Neural progenitor cell (in vitro differentiated cells): Measurements from ENCODE around the gene SLC2A6.

Source experiments
- EZH2 ChIP-seq: fragments of 200-600 bp; sonication (generic); IDR thresholded peaks from 2 replicates; pipeline ENCODE4 v1.6.1; 2017; ENCODE audit warnings: antibody characterized with exemption, mild to moderate bottlenecking, moderate library complexity
- TF ChIP-seq, protein P1 (sequence below): fragments of 200-600 bp; sonication (generic); IDR thresholded peaks from 2 replicates; pipeline ENCODE4 v1.5.1; 2017; ENCODE audit warnings: antibody characterized with exemption, mild to moderate bottlenecking

DNA sequence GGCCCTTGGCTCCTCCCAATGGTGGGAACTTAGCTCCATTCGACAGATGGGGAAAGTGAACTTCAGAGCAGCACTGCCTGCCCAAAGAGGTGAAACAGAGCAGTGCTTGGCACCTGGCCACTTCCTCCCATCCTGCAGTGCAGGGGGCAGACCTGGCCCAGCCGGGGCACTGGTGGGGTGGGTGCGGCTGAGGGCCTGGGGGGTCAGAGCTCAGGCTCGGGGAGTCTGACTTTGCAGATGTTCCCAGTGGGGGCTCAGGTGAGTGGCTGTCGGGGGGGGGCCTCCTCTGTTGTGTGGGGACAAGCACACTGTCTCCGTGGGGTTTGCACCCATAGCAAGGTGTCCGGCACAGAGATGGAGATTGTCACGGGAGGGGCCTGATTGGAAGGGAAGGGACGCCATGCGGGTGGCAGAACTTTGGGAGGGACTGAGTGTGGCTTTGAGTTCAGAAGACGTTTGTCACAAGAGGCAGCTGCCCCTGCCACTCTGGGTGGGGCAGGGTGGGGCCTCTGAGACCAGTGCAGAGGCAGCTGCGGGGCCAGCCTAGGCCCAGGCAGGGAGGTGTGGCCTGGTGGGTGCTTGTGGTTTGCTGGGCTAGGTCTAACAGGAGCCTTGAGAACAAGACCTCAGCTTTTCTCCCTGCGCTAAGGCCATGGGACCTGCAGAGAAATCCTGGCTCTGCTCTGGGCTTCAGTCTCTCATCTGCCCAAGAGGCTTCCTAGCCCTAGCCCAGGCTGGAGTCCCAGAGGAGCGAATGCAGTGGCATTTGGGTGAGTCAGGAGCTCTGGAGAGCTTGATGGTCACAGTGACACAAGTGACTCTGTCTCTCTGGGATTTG is 43.4 kb upstream of the SLC2A6 start:
- no peak for TF ChIP-seq EZH2
- TF ChIP-seq, protein P1, sequence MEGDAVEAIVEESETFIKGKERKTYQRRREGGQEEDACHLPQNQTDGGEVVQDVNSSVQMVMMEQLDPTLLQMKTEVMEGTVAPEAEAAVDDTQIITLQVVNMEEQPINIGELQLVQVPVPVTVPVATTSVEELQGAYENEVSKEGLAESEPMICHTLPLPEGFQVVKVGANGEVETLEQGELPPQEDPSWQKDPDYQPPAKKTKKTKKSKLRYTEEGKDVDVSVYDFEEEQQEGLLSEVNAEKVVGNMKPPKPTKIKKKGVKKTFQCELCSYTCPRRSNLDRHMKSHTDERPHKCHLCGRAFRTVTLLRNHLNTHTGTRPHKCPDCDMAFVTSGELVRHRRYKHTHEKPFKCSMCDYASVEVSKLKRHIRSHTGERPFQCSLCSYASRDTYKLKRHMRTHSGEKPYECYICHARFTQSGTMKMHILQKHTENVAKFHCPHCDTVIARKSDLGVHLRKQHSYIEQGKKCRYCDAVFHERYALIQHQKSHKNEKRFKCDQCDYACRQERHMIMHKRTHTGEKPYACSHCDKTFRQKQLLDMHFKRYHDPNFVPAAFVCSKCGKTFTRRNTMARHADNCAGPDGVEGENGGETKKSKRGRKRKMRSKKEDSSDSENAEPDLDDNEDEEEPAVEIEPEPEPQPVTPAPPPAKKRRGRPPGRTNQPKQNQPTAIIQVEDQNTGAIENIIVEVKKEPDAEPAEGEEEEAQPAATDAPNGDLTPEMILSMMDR: no peak
